Epithelial cell of esophagus (primary cell): Measurements from ENCODE around the gene DCXR.
A peak's percentile ranks its signal among the peaks of the same experiment; 100 is the strongest.

Experiments
- DNase-seq: peaks from one replicate; pipeline ENCODE4 v3.0.0; 2010; ENCODE audit warnings: low read depth
- H3K4me3 ChIP-seq: 2 replicates; pipeline ENCODE4 v1.5.1; 2011; ENCODE audit warnings: mild to moderate bottlenecking, low read length, control low read depth
- CTCF ChIP-seq: IDR thresholded peaks from 2 replicates; pipeline ENCODE4 v1.5.1; 2011; ENCODE audit warnings: low read depth, mild to moderate bottlenecking, low read length, control low read depth, inconsistent platforms; ENCODE audit not compliant: insufficient read depth; ENCODE audit errors: missing control alignments

DCXR gene

GRCh38 chr17:82021107-82021899, 16.2 kb downstream of the DCXR start:
- H3K4me3 ChIP-seq, result peak overlapping the region; percentile 64
- peak; percentile 76 for DNase-seq
- TF ChIP-seq CTCF, result peak; percentile 91

GRCh38 chr17:82020572-82021106, 16.9 kb downstream of the DCXR start:
- H3K4me3 ChIP-seq, result no peak overlapping the region
- no peak for TF ChIP-seq CTCF
- no peak for DNase-seq

GRCh38 chr17:82019690-82020571, 17.6 kb downstream of the DCXR start:
- peak; percentile 68 for TF ChIP-seq CTCF
- no peak overlapping the region for H3K4me3 ChIP-seq

GRCh38 chr17:82018989-82019689, 18.4 kb downstream of the DCXR start:
- DNase-seq, result no peak
- TF ChIP-seq CTCF, result no peak
- no peak overlapping the region for H3K4me3 ChIP-seq

More at GRCh38 chr17:82019690-82020571, 17.6 kb downstream of the DCXR start:
- peak; percentile 52 for DNase-seq

- DNase-seq, result no peak
- TF ChIP-seq CTCF, result no peak
- H3K4me3 ChIP-seq, result no peak overlapping the region
Measured at GRCh38 chr17:82018152-82018988, 19.1 kb downstream of the DCXR start.
